ENCODE data around the gene DCAF17. TPM values are rescaled to one million over a fixed set of nuclear protein-coding genes. Genes with fewer than 3 reads are reported as not detected.
"Not testable (repeated sequence)": the region's sequence is repeated elsewhere in the genome, so short reads cannot be mapped to it uniquely, and the experiment has no call there.

Gene DCAF17
- total RNA-seq, 2 donors from 2014 or later, result 22.7 to 31.7 TPM

DNA sequence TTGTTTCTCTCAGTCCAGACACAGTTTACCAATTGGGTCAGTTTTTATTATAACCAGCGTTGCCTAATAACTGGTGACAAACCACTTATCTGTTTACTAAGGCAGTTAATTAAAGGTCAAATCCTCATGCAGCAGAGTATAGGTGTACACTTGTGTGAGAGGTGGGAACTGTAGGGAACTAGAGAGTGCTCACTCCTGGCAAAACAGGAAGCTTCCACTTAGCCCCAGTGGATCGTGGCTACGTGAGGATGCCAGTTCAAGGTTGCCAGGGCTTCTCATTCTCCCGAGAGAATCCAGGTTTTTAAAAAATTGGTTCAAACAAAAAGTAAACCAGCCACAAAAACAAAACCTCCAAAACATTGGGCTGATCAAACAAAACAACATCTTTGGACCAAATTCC lies 96.4 kb downstream of the DCAF17 start:
- H3K36me3 Mint-ChIP-seq (ENCODE audit: low read depth), result peaks cover 7% of the 10 kb centered on the region
- no peak overlapping the region for H3K27ac Mint-ChIP-seq
- WGBS, 2 experiments (ENCODE audit: insufficient coverage in 1 of 2, insufficient read length in 1 of 2), result 96 to 100% methylated on average over 1 to 4 of the region's 4 CpGs
- H3K27ac ChIP-seq (ENCODE audit: low read depth, low read length), result no peak overlapping the region
- no peak for DNase-seq
- no peaks in the 10 kb centered on the region for H3K4me1 Mint-ChIP-seq
- no peak overlapping the region for H3K4me3 ChIP-seq (ENCODE audit: low read length)
- peaks cover 9% of the 10 kb centered on the region for H3K9me3 ChIP-seq (ENCODE audit: control insufficient read depth, low read length)
- H3K27me3 ChIP-seq (ENCODE audit: control insufficient read depth, insufficient read depth, low read length, poor library complexity, severe bottlenecking), result peaks cover 3% of the 10 kb centered on the region
- H3K36me3 ChIP-seq (ENCODE audit: control insufficient read depth, insufficient read depth, low read length), result no peaks in the 10 kb centered on the region
- TF ChIP-seq, protein P1, sequence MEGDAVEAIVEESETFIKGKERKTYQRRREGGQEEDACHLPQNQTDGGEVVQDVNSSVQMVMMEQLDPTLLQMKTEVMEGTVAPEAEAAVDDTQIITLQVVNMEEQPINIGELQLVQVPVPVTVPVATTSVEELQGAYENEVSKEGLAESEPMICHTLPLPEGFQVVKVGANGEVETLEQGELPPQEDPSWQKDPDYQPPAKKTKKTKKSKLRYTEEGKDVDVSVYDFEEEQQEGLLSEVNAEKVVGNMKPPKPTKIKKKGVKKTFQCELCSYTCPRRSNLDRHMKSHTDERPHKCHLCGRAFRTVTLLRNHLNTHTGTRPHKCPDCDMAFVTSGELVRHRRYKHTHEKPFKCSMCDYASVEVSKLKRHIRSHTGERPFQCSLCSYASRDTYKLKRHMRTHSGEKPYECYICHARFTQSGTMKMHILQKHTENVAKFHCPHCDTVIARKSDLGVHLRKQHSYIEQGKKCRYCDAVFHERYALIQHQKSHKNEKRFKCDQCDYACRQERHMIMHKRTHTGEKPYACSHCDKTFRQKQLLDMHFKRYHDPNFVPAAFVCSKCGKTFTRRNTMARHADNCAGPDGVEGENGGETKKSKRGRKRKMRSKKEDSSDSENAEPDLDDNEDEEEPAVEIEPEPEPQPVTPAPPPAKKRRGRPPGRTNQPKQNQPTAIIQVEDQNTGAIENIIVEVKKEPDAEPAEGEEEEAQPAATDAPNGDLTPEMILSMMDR (conservative IDR thresholded peaks at IDR 0.05), result no peak
- H3K9me3 Mint-ChIP-seq, result peaks cover 9% of the 10 kb centered on the region
- no peaks in the 10 kb centered on the region for H3K4me1 ChIP-seq (ENCODE audit: control insufficient read depth, insufficient read depth, low read length)
- no peak overlapping the region for H3K9ac ChIP-seq (ENCODE audit: extremely low read depth, low read length, poor library complexity, severe bottlenecking)
- no peaks in the 10 kb centered on the region for H3K27me3 Mint-ChIP-seq (ENCODE audit: insufficient read depth)
- no peak overlapping the region for H3K4me3 Mint-ChIP-seq

DNA sequence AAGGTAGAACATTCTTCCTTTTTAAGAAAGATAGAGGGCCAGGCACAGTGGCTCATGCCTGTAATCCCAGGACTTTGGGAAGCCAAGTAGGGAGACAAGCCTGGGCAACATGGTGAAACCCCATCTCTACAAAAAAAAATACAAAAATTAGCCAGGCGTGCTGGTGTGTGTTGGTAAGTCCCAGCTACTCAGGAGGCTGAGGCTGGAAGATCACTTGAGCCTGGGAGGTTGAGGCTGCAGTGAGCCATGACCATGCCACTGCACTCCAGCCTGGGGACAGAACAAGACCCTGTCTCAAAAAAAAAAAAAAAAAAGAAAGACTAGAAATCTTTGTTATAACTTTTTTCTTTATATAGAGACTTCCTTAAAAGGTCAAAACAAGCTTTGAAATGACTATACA lies 96.8 kb downstream of the DCAF17 start:
- not testable (repeated sequence) for H3K27ac ChIP-seq (ENCODE audit: low read depth, low read length); H3K9me3 Mint-ChIP-seq; H3K9ac ChIP-seq (ENCODE audit: extremely low read depth, low read length, poor library complexity, severe bottlenecking); H3K27me3 ChIP-seq (ENCODE audit: control insufficient read depth, insufficient read depth, low read length, poor library complexity, severe bottlenecking); H3K4me1 Mint-ChIP-seq; H3K27ac Mint-ChIP-seq; H3K36me3 Mint-ChIP-seq (ENCODE audit: low read depth); H3K4me3 ChIP-seq (ENCODE audit: low read length); H3K36me3 ChIP-seq (ENCODE audit: control insufficient read depth, insufficient read depth, low read length); H3K4me1 ChIP-seq (ENCODE audit: control insufficient read depth, insufficient read depth, low read length); DNase-seq; H3K27me3 Mint-ChIP-seq (ENCODE audit: insufficient read depth); H3K4me3 Mint-ChIP-seq; H3K9me3 ChIP-seq (ENCODE audit: control insufficient read depth, low read length)
- WGBS, 2 experiments (ENCODE audit: insufficient coverage in 1 of 2, insufficient read length in 1 of 2), result 87 to 100% methylated on average over 1 of the region's 1 CpG

DNA sequence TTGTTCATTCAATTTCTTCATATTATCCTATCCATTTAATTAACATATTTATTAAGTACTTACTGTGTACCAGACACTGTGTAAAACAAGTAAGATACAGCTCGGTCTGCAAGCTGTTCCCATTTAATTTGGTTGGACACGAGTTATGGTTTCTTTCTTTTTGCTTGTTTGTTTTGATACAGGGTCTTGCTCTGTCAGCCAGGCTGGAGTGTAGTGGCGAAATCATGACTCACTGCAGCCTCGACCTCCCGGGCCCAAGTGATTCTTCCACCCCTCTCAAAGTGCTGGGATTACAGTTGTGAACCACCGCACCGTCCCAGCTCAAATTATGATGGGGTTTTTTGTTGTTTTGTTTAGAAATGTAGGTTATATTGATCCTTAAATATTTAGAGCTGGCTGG lies 97.3 kb downstream of the DCAF17 start:
- no peak for DNase-seq
- Mint-ChIP-seq H3K4me1 (no peaks in the 10 kb centered on the region), H3K27ac (no peak overlapping the region), H3K4me3 (no peak overlapping the region), H3K36me3 (ENCODE audit: low read depth) (peaks cover 7% of the 10 kb centered on the region), H3K27me3 (ENCODE audit: insufficient read depth) (no peaks in the 10 kb centered on the region), H3K9me3 (peaks cover 9% of the 10 kb centered on the region)
- Histone ChIP-seq H3K27ac (ENCODE audit: low read depth, low read length) (no peak overlapping the region), H3K4me3 (ENCODE audit: low read length) (no peak overlapping the region), H3K9me3 (ENCODE audit: control insufficient read depth, low read length) (peaks cover 9% of the 10 kb centered on the region), H3K9ac (ENCODE audit: extremely low read depth, low read length, poor library complexity, severe bottlenecking) (no peak overlapping the region), H3K4me1 (ENCODE audit: control insufficient read depth, insufficient read depth, low read length) (no peaks in the 10 kb centered on the region), H3K27me3 (ENCODE audit: control insufficient read depth, insufficient read depth, low read length, poor library complexity, severe bottlenecking) (no peaks in the 10 kb centered on the region), H3K36me3 (ENCODE audit: control insufficient read depth, insufficient read depth, low read length) (no peaks in the 10 kb centered on the region)
- TF ChIP-seq, protein P1 (conservative IDR thresholded peaks at IDR 0.05), result no peak
- WGBS, 2 experiments (ENCODE audit: insufficient coverage in 1 of 2, insufficient read length in 1 of 2), result 85 to 100% methylated on average over 2 to 7 of the region's 7 CpGs

DNA sequence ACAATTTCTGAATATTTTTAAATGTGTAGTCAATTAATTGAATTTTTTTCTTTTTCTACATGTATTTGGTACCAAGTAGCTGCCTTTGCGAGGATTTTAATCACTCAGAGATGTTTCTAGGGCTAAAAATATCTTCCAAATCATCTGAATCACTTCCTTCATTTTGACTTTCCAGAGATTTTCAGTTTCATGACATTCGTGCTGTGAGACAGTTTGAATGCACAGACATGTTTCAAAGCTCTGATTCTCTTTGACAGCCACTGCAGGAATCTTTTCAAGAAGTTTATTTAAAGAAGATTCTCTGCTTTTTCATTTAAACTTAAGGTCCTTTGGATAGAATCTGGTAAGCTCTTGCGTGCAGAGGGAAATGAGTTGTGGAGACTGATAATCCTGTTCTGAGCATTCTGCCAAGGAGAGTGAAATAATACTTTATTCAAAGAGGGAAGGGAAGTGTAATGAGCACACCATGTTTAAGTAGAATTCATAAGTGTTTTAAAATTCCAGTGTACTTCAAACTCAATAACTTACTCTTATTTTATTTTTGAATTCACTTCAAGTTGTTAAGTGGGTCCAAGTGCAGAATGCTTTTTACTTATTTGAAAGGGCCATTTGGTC lies 97.9 kb downstream of the DCAF17 start:
- H3K9me3 Mint-ChIP-seq, result peaks cover 9% of the 10 kb centered on the region
- Histone ChIP-seq H3K36me3 (ENCODE audit: control insufficient read depth, insufficient read depth, low read length) (no peaks in the 10 kb centered on the region), H3K4me3 (ENCODE audit: low read length) (no peak overlapping the region), H3K9me3 (ENCODE audit: control insufficient read depth, low read length) (peaks cover 9% of the 10 kb centered on the region), H3K4me1 (ENCODE audit: control insufficient read depth, insufficient read depth, low read length) (no peaks in the 10 kb centered on the region), H3K27ac (ENCODE audit: low read depth, low read length) (no peak overlapping the region), H3K9ac (ENCODE audit: extremely low read depth, low read length, poor library complexity, severe bottlenecking) (no peak overlapping the region), H3K27me3 (ENCODE audit: control insufficient read depth, insufficient read depth, low read length, poor library complexity, severe bottlenecking) (no peaks in the 10 kb centered on the region)
- TF ChIP-seq, protein P1 (conservative IDR thresholded peaks at IDR 0.05), result no peak
- H3K27me3 Mint-ChIP-seq (ENCODE audit: insufficient read depth), result no peaks in the 10 kb centered on the region
- H3K36me3 Mint-ChIP-seq (ENCODE audit: low read depth), result peaks cover 7% of the 10 kb centered on the region
- no peaks in the 10 kb centered on the region for H3K4me1 Mint-ChIP-seq
- WGBS, 2 experiments (ENCODE audit: insufficient coverage in 1 of 2, insufficient read length in 1 of 2), result 91 to 100% methylated on average over 2 to 3 of the region's 3 CpGs
- no peak overlapping the region for H3K27ac Mint-ChIP-seq
- no peak for DNase-seq
- no peak overlapping the region for H3K4me3 Mint-ChIP-seq

Measured in endodermal cell (in vitro differentiated cells).